ENCODE data around the gene SLC34A1. TPM values are rescaled to one million over a fixed set of nuclear protein-coding genes. Genes with fewer than 3 reads are reported as not detected.

Gene SLC34A1
- total RNA-seq, 1 experiment from 2014 or later = not detected

DNA sequence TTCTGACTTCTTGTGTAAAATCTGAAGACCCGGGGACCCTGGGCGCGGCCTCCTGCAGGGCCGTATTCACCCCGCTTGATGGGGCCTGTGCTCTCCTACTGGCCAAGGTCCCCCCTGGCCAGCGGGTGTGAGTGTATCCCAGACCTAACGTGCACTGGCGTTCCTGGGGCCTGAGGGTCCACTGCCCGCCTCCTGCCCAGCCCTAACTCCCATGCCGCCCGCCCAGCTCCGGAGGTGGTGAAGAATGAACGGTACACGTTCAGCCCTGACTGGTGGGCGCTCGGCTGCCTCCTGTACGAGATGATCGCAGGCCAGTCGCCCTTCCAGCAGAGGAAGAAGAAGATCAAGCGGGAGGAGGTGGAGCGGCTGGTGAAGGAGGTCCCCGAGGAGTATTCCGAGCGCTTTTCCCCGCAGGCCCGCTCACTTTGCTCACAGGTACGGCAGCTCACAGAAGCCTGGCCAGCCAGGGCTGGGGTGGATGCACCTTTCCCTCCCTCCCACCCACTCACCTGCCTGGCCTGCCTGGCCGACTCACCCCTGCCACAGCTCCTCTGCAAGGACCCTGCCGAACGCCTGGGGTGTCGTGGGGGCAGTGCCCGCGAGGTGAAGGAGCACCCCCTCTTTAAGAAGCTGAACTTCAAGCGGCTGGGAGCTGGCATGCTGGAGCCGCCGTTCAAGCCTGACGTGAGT, 51.8 kb downstream of the SLC34A1 start:
- in situ Hi-C loops (cut with HindIII; ENCODE audit: low sequenced_read_pairs) = no loop called here
- no peak for DNase-seq (ENCODE audit: low spot score)

DNA sequence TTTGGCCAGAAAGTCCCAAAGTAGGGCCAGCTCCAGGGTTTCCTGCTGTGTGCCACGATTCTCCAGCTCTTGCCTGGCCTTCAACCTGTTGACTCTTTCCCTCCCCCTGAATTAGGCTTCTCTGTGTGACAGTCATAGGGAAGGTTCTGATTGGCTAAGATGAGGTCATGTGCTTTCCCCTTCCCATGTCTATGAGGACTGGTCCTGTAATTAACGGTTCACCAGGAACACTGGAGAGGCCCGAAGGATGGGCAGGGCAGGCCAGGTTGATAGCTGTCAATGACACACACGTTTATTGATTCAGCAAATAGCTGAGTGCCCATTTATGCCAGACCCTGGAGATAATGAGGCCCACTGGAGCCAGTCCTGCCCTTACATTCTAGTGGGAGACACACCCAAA, 53.4 kb downstream of the SLC34A1 start:
- in situ Hi-C loops (cut with HindIII; ENCODE audit: low sequenced_read_pairs) = no loop called here
- no peak for DNase-seq (ENCODE audit: low spot score)

DNA sequence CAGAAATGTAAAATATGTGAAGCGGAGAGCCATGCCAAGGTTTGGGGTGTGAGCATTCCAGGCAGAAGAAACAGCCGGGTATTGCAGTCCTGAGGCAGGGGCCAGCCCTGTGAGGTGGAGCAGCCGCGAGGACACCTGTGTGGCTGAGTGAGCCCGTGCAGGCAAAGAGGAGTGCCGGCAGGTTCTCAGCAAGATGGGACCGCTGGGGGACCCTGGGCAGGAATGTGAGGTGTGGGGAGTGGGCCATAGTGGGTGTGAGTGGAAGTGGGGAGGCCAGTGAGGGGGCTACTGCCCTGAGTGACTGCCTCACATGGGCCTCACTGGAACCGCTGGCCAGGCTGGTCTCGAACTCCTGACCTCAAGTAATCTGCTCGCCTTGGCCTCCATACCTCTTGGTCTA, 54.2 kb downstream of the SLC34A1 start:
- in situ Hi-C loops (cut with HindIII; ENCODE audit: low sequenced_read_pairs) = no loop called here
- no peak for DNase-seq (ENCODE audit: low spot score)

DNA sequence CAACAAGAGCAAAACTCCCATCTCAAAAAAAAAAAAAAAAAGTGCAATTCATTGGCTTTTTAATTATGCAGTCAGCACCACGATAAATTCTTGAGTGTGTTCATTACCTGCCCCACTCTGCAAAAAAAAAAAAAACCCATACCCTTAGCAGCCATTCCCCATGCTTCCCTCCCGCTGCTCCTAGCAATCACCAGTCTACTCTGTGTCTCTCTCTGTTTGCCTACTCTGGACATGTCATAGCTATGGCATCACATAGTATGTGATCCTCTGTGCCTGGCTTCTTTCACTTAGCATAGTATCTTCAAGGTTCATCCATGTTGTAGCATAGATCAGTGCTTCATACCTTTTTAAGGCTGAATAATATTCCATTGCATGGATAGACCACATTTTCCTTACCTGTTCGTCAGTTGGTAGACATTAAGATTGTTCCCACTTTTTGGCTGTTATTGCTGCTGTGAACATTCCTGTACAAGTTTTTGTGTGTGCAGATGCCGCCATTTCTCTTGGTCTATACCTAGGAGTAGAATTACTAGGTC, 55.4 kb downstream of the SLC34A1 start:
- no peak for DNase-seq (ENCODE audit: low spot score)
- in situ Hi-C loops (cut with HindIII; ENCODE audit: low sequenced_read_pairs) = loop anchor here (10.0 kb wide), 1 partner anchor 95 kb away; no protein-coding TSS in a partner anchor

DNA sequence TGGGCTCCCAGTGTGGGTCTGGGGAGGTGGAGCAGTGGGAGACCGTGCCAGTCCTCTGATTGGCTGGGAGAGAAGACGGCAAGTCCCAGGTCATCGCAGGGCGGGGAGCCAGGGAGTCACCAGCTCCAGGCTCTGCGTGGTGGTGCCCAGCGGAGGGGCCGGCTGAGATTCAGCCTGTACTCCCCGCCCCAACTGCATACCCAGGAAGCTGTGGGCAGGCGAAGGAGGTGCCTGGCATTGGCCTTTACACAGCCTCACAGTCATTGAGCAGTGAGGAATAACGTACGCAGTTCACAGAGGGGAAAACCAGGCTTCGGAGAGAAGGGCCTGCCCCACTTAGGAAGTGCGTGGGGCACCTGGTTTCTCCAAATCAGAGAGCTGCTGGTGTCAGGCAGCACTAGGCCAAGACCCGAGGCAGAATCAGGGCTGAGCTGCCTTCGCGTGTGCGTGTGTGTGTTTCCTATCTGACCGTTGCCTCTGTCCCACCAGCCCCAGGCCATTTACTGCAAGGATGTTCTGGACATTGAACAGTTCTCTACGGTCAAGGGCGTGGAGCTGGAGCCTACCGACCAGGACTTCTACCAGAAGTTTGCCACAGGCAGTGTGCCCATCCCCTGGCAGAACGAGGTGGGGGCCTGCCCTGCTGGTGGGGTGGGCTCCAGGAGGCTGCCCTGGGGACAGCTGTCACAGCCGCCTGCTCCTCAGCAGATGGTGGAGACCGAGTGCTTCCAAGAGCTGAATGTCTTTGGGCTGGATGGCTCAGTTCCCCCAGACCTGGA, 56.2 kb downstream of the SLC34A1 start:
- no peak for DNase-seq (ENCODE audit: low spot score)
- in situ Hi-C loops (cut with HindIII; ENCODE audit: low sequenced_read_pairs) = loop anchor here (10.0 kb wide), 1 partner anchor 96 kb away; no protein-coding TSS in a partner anchor

DNA sequence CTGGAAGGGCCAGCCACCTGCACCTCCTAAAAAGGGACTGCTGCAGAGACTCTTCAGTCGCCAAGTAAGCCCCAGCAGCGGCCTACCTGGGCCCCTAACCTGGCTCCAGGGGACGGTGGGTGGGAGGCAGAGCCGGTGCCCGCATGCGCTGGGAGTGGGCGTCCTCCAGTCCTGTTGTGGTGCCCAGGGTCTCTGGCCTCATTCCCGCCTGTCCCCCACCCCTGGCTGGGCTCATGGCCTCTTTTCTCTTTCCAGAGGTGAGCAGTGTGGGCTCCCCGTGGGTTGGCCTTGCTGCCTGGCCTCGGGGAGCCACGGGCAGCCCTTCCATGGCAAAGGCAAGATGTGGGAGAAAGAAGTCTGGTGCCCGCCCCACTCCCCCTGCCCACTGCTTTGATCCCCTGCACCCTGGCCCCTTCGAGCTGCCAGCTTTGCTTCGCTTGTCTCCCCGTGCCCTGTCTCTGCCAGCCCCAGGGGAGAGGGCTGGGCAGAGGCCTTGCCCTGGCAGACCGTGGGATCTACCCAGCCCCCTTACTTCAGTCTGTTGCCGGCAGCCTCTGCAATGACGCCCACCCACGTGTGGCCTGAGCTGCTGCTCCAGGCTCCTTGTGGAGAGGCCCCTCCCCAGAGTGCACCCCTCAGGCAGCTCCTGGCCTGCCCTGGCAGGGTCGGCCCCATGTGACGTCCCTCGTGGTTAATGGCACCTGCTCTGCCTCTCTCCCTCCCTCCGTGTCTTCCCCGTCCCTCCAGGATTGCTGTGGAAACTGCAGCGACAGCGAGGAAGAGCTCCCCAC, 57.0 kb downstream of the SLC34A1 start:
- in situ Hi-C loops (cut with HindIII; ENCODE audit: low sequenced_read_pairs) = loop anchor here (10.0 kb wide), 1 partner anchor 96 kb away; no protein-coding TSS in a partner anchor

DNA sequence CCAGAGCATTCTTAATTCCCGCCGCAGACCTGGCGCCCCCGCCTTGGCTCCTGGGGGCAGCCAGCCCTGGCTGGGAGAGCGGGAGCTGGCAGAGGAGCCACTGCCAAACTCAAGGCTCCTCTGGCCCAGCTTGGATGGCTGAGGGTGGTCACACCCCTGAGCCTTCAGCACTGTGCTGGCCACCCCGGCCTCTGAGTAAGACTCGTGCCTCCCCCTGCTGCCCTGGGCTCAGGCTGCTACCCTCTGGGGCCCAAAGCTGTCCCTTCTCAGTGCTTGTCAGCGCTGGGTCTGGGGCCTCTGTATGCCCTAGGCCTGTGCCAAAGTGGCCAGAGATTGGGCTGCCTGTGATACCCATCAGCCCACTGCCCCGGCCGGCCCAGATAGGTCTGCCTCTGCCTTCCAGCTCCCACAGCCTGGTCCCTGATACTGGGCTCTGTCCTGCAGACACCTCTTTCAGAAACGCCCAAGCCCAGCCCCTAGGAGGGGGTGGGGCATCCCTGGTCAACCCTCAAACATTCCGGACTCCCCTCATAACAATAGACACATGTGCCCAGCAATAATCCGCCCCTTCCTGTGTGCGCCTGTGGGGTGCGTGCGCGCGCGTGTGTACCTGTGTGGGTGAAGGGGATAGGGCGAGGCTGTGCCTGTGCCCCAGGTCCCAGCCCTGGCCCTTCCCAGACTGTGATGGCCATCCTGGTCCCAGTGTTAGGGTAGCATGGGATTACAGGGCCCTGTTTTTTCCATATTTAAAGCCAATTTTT, 58.0 kb downstream of the SLC34A1 start:
- no peak for DNase-seq (ENCODE audit: low spot score)
- in situ Hi-C loops (cut with HindIII; ENCODE audit: low sequenced_read_pairs) = loop anchor here (10.0 kb wide), 1 partner anchor 97 kb away; no protein-coding TSS in a partner anchor

More for the DNA sequence above, 57.0 kb downstream of the SLC34A1 start:
- DNase-seq (ENCODE audit: low spot score) = no peak

DNA sequence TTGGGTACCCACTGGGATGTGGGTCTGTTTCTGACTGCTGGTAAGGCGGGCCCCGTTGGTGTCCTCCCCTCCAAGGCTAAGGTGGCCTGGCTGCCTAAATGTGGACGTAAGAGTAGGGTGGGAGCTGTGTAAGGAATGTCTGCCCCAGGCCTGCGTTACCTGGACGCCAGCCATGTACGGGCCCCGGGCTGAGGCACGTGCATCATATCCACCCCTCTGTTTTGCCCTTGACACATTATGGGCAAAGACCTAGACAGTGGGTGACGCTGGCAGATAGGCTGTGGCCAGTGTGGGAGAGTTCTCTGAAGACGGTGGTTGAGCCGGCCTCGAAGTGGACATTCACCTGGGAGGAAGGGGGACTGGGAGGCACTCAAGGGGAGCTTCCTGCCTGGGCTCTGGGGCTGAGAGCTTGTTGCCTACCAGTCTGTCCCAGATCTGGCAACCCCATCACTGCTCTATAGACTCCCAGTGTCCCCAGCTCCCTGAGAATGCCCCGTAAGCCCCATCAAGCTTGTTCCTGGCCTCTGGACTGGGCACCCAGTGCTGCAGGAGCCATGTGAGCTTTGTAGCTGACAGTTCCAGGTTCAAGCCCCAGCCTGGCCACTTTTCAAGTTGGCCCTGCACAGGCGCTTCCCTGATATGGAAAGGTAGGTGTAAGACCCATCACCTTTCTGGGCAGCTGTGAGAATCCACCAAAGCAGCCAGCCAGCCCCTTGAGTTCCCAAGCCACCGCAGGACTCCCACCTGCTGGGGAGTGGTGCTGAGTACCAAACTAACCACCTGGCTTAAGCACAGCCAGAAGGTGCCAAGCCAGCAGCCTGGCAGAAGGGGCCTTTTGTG, 59.1 kb downstream of the SLC34A1 start:
- in situ Hi-C loops (cut with HindIII; ENCODE audit: low sequenced_read_pairs) = loop anchor here (10.0 kb wide), 1 partner anchor 99 kb away; no protein-coding TSS in a partner anchor
- DNase-seq (ENCODE audit: low spot score) = no peak

DNA sequence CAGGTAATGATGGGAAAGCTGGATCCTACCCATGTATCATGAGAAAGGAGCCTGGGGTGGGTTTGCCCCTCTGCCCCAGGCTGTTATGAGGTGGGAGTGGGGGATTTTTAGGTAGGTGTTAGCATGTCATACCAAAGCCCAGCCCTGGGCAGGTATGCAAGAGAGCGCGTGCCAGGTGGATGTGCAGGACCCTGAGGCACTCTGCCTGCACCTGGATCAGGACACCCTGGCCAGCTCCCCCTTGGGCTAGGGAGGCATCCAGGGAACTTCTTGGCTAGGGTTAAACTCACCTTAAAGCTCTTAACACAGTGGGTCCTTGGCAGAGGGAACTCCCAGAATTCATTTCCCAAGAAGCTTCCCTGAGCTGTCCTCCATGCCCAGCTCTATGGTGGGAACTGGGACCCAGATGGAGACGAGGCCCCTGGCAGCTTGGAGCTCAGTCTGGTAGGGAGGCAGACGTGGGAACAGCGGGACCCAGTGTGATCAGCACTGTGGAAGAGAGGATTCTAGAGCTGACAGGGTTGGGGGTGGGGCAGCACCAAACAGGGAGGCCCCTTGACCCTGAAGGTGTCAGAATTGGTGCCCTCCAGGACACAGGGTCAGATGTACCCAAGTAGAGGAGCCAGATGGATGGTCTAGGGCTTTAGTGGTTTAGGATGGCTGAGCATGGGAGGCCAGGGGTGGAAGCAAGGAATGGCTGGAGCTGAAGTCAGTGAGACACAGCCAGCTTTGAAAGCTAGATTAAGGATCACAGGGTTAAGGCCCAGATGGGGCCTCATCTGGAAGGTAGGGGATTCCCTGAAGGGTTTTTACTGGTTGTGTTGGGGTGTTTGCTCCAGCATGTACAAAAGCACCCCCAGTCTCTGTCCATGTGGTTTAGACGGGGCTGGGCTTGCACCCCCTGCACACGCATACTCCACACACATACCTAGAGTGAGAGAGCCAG, 60.1 kb downstream of the SLC34A1 start:
- no peak for DNase-seq (ENCODE audit: low spot score)
- in situ Hi-C loops (cut with HindIII; ENCODE audit: low sequenced_read_pairs) = loop anchor here (5.0 to 10.0 kb wide), 2 partner anchors 37 to 100 kb away; partner anchors contain the start of gene F12

DNA sequence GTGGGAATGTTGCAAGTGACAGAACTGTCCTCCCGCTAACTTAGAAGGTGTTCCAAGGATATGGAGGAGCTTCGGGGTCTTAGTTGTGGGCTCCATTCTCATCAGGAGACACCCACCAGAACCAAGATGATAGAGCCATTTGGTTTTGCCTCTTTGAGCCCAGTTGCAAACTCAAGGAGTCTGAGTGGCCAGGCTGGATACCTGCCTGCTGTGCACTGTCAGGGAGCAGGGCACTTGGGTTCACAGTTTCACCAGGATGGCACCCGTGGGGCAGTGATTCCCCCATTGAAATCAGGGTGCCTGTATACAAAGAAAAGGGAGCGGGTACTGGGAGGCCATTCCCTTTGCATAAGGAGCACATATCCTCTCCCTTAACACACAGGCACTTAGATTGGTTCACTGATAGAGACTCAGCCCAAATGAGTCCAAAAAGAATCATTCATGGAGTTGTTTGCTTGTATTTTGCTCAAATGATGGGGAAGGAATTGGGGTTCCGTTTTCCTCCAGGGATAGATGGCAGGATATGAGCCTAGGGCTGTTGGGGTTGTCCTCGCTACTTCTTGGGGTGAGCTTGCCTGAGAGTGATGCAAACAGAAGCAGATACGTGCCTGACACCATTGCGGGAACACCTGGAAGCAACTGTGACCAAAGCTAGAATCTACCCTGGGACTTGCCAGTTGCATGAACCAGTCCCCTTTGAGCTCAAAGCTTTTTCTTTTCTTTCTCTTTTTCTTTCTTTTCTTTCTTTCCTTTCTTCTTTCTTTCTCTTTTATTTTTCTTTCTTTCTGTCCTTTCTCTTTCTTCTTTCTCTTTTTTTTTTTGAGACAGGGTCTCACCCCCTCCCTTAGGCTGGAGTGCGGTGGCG, 61.0 kb downstream of the SLC34A1 start:
- no peak for DNase-seq (ENCODE audit: low spot score)
- in situ Hi-C loops (cut with HindIII; ENCODE audit: low sequenced_read_pairs) = loop anchor here (5.0 to 10.0 kb wide), 2 partner anchors 38 to 100 kb away; partner anchors contain the start of gene F12

DNA sequence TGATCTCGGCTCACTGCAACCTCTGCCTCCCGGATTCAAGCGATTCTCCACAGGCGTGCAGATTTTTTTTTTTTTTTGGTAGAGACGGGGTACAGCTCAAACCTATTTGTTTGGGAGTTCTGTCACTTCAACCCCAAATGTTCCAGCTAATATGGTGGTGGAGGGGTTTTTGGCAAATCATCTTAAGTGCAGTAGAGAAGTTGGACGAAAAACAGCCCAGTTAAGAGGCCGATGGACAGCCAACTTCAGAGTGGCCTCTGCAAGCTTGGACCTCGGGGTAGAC, 61.6 kb downstream of the SLC34A1 start:
- in situ Hi-C loops (cut with HindIII; ENCODE audit: low sequenced_read_pairs) = loop anchor here (5.0 to 10.0 kb wide), 2 partner anchors 39 to 101 kb away; partner anchors contain the start of gene F12

DNA sequence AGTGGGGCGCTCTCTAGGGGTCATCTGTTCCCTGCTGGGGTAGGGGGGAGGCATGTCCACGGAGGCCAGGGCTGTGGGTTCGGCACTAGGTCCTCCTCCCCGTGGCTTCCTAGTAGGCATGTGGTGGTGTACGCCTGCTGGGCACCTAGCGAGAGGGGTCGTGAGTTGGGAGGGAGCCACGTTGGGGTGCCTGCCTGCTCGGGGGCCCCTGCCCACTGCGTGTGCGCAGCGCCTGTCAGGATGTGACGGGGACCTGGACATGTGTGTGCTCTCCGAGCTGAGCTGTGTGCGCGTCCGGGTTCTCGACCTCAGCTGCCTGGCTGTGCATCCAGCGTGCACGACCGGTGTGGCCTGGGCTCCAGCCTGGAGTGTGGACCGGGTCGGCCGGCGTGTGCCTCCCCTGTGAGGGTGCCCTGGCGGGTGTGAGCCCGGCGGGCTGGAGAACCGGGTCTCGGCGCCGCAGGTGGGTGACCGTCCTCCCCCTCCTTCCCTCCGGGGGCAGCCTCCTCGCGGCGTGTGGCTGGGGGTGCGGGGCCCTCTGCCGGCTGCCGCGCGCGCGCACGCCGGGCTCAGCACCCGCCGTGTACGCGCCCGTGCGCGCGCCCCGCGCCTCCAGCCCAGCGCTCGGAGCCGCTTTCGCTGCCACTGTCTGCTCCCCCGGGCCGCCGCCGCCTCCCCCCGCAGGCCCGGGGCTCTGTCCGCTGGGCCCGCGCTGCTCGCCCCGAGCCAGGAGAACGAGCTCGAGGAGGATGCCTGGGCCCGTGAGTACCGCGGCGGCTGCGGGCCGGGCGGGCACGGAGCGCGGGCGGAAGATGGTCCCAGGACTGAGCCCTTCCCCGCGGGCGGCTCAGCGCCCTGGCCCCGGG, 62.2 kb downstream of the SLC34A1 start, which contains the start of gene PRR7:
TSS of gene PRR7 (plus strand) at position 615 of the 866 bp plus-strand sequence. CDS start 8,254 bp downstream, outside the sequence.
- peak; percentile 70 for DNase-seq (ENCODE audit: low spot score)
- in situ Hi-C loops (cut with HindIII; ENCODE audit: low sequenced_read_pairs) = loop anchor here (5.0 to 10.0 kb wide), 2 partner anchors 39 to 102 kb away; partner anchors contain the start of gene F12

More for the DNA sequence above, 61.6 kb downstream of the SLC34A1 start:
- no peak for DNase-seq (ENCODE audit: low spot score)

DNA sequence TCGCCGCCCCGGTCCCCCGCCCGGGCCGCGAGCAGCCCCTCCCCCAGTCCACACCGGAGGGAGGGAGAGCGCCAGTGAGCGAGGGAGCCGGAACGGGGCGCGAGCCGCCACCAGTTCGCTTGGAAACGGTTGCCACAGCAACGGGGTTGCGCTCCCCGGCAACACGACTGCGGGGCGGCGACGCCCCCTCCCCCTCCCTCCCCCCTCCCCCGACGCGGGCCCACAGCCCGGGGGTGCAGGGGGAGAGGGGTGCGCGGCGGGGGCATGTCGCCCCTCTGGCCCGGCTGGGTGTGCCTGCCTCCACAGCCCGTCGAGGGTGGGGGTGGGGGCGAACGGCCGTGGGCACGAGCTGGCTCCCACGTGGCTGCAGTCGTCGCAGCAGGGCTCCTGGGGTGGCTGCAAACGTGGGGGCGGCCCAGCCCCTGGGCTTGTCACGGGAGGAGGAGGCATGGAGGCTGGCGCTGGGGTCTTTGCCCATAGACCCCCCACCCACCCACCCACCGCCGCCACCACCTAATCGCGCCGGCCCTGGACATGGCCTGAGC, 62.9 kb downstream of the SLC34A1 start:
- peak; percentile 52 for DNase-seq (ENCODE audit: low spot score)
- in situ Hi-C loops (cut with HindIII; ENCODE audit: low sequenced_read_pairs) = loop anchor here (5.0 to 10.0 kb wide), 2 partner anchors 40 to 102 kb away; partner anchors contain the start of gene F12

DNA sequence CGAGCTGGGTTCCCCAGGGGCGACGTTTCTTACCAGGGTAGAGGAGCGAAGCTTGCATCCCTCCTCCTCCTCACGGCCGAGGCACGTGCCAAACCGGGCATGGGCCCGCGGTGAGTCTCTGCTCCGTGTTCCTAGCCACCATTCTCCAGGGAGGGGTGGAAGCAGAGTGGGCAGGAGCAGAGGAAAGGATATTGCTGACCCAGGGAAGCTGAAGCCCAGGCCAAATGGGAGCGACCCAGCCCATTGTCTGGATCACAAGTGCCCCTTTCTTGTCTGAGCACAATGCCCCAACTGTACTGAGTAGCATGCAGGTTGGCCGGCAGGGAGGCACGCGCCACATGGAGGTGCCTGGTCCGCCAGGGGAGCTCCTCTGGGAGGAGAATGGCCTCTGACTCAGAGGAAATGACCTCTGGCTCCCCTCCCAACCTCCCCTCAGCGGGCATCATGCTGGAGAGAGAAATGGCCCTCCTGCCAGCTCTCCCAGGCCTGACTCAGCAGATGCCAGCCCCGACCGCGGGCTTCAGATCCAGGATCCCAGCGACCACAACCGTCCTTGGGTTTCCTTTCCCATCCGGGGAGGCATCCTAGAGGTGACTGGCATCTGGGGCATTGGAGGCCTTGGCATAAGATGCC, 63.5 kb downstream of the SLC34A1 start:
- peak; percentile 36 for DNase-seq (ENCODE audit: low spot score)
- in situ Hi-C loops (cut with HindIII; ENCODE audit: low sequenced_read_pairs) = loop anchor here (5.0 to 10.0 kb wide), 2 partner anchors 40 to 103 kb away; partner anchors contain the start of gene F12

Data from G401 (cell line).